ENCODE measurements around the gene ANKRD13B. TPM values are rescaled to one million over a fixed set of nuclear protein-coding genes. Genes with fewer than 3 reads are reported as not detected.

Gene ANKRD13B
- total RNA-seq, 1 experiment from 2014 or later, result 10.4 TPM

DNA sequence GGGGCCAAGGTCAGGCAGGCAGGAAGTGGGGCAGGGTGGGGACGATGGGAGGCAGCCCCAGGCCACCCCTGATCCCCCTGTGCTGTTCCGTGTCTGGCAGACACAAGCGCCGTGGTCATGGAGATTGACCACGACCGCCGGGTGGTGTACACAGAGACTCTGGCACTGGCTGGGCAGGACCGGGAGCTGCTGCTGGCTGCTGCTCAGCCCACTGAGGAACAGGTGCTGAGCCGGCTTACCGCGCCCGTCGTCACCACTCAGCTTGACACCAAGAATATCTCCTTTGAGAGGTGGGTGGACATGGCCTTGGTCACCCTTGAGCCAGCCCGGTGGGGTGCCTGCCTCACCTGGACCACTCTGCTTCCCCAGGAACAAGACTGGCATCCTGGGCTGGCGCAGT lies 16.1 kb downstream of the ANKRD13B start:
- Mint-ChIP-seq H3K36me3 (ENCODE audit: insufficient read depth, unreplicated experiment) (no peaks in the 10 kb centered on the region), H3K9me3 (ENCODE audit: unreplicated experiment) (no peaks in the 10 kb centered on the region), H3K27me3 (ENCODE audit: insufficient read depth, unreplicated experiment) (no peaks in the 10 kb centered on the region), H3K4me3 (ENCODE audit: unreplicated experiment) (no peak overlapping the region), H3K4me1 (ENCODE audit: low read depth, unreplicated experiment) (no peaks in the 10 kb centered on the region), H3K27ac (ENCODE audit: unreplicated experiment) (no peak overlapping the region)
- no peak for DNase-seq
- Histone ChIP-seq H3K4me1 (no peaks in the 10 kb centered on the region), H3K27me3 (replicated peaks; ENCODE audit: control insufficient read depth, insufficient read depth, low read length) (no peaks in the 10 kb centered on the region), H3K9me3 (no peaks in the 10 kb centered on the region), H3K4me3 (ENCODE audit: low read depth, low read length) (no peak overlapping the region), H3K36me3 (ENCODE audit: control insufficient read depth, insufficient read depth, low read length) (no peaks in the 10 kb centered on the region)
- ChIA-PET POLR2A (no interaction called here), CTCF (interaction anchor here (0.7 to 1.5 kb wide), 3 partner anchors 8 to 56 kb away, joined by 3 to 12 read pairs (median 5); no protein-coding TSS in a partner anchor)
- intact Hi-C loops (cut with micrococcal nuclease; ENCODE audit: unreplicated experiment), result no loop called here
- BruUV-seq (replicated peaks), result no TSS peak
- TF ChIP-seq, protein P1, sequence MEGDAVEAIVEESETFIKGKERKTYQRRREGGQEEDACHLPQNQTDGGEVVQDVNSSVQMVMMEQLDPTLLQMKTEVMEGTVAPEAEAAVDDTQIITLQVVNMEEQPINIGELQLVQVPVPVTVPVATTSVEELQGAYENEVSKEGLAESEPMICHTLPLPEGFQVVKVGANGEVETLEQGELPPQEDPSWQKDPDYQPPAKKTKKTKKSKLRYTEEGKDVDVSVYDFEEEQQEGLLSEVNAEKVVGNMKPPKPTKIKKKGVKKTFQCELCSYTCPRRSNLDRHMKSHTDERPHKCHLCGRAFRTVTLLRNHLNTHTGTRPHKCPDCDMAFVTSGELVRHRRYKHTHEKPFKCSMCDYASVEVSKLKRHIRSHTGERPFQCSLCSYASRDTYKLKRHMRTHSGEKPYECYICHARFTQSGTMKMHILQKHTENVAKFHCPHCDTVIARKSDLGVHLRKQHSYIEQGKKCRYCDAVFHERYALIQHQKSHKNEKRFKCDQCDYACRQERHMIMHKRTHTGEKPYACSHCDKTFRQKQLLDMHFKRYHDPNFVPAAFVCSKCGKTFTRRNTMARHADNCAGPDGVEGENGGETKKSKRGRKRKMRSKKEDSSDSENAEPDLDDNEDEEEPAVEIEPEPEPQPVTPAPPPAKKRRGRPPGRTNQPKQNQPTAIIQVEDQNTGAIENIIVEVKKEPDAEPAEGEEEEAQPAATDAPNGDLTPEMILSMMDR (IDR thresholded peaks at IDR 0.05; ENCODE audit: insufficient read depth in 1 of 2, low read depth in 1 of 2, low read length in 1 of 2, severe bottlenecking in 1 of 2, unreplicated experiment in 1 of 2), result no peak

- no peaks in the 10 kb centered on the region for H3K27me3 Mint-ChIP-seq (ENCODE audit: insufficient read depth, unreplicated experiment)
- TF ChIP-seq, protein P1 (IDR thresholded peaks at IDR 0.05; ENCODE audit: insufficient read depth in 1 of 2, low read depth in 1 of 2, low read length in 1 of 2, severe bottlenecking in 1 of 2, unreplicated experiment in 1 of 2), result no peak
- no peak overlapping the region for H3K27ac Mint-ChIP-seq (ENCODE audit: unreplicated experiment)
Measured at GRCh38 chr17:29610395-29610794, 17.5 kb downstream of the ANKRD13B start.

GRCh38 chr17:29611351-29612093 lies 18.6 kb downstream of the ANKRD13B start:
- Histone ChIP-seq H3K36me3 (ENCODE audit: control insufficient read depth, insufficient read depth, low read length) (no peaks in the 10 kb centered on the region), H3K9me3 (no peaks in the 10 kb centered on the region), H3K27me3 (replicated peaks; ENCODE audit: control insufficient read depth, insufficient read depth, low read length) (peaks cover 5% of the 10 kb centered on the region; the same call in 1 of the 2 replicates), H3K4me3 (ENCODE audit: low read depth, low read length) (no peak overlapping the region), H3K4me1 (peaks cover 8% of the 10 kb centered on the region; the same call in 1 of the 2 replicates)
- H3K27ac Mint-ChIP-seq (ENCODE audit: unreplicated experiment), result no peak overlapping the region
- intact Hi-C loops (cut with micrococcal nuclease; ENCODE audit: unreplicated experiment), result no loop called here
- H3K9me3 Mint-ChIP-seq (ENCODE audit: unreplicated experiment), result no peaks in the 10 kb centered on the region
- H3K4me1 Mint-ChIP-seq (ENCODE audit: low read depth, unreplicated experiment), result peaks cover under 1% of the 10 kb centered on the region
- H3K4me3 Mint-ChIP-seq (ENCODE audit: unreplicated experiment), result no peak overlapping the region
- ChIA-PET POLR2A (no interaction called here), CTCF (no interaction called here)
- H3K36me3 Mint-ChIP-seq (ENCODE audit: insufficient read depth, unreplicated experiment), result no peaks in the 10 kb centered on the region
- no peak for DNase-seq
- no TSS peak for BruUV-seq (replicated peaks)
- TF ChIP-seq, protein P1 (IDR thresholded peaks at IDR 0.05; ENCODE audit: insufficient read depth in 1 of 2, low read depth in 1 of 2, low read length in 1 of 2, severe bottlenecking in 1 of 2, unreplicated experiment in 1 of 2), result no peak
- no peaks in the 10 kb centered on the region for H3K27me3 Mint-ChIP-seq (ENCODE audit: insufficient read depth, unreplicated experiment)

More at GRCh38 chr17:29610395-29610794, 17.5 kb downstream of the ANKRD13B start:
- Mint-ChIP-seq H3K9me3 (ENCODE audit: unreplicated experiment) (no peaks in the 10 kb centered on the region), H3K4me3 (ENCODE audit: unreplicated experiment) (no peak overlapping the region), H3K36me3 (ENCODE audit: insufficient read depth, unreplicated experiment) (no peaks in the 10 kb centered on the region), H3K4me1 (ENCODE audit: low read depth, unreplicated experiment) (no peaks in the 10 kb centered on the region)
- no peak for DNase-seq
- CTCF ChIA-PET, result interaction anchor here (0.5 kb wide), 1 partner anchor 38 kb away, joined by 3 read pairs; no protein-coding TSS in a partner anchor
- POLR2A ChIA-PET, result no interaction called here
- no peaks in the 10 kb centered on the region for H3K27me3 ChIP-seq (replicated peaks; ENCODE audit: control insufficient read depth, insufficient read depth, low read length)
- H3K4me1 ChIP-seq, result peaks cover 5% of the 10 kb centered on the region; the same call in 1 of the 2 replicates
- no peaks in the 10 kb centered on the region for H3K9me3 ChIP-seq
- intact Hi-C loops (cut with micrococcal nuclease; ENCODE audit: unreplicated experiment), result no loop called here
- no peaks in the 10 kb centered on the region for H3K36me3 ChIP-seq (ENCODE audit: control insufficient read depth, insufficient read depth, low read length)
- BruUV-seq (replicated peaks), result no TSS peak
- no peak overlapping the region for H3K4me3 ChIP-seq (ENCODE audit: low read depth, low read length)

All from Caco-2 (cell line).